H1 (cell line): Measurements from ENCODE around the gene CHN2.

ENCODE experiments used
- CBX8 ChIP-seq: fragments of 300-800, 300-1000 bp; sonication (generic); IDR thresholded peaks from 2 replicates; pipeline ENCODE4 v1.7.1; 2016; ENCODE audit warnings: low read depth, low read length, borderline replicate concordance
- RAD21 ChIP-seq, 2 experiments: IDR thresholded peaks in 1 of 2; conservative IDR thresholded peaks in 1 of 2; 2 replicates each; pipeline ENCODE4 v1.6.1; 2011; ENCODE audit warnings: low read depth in 2 of 2, low read length in 2 of 2, improper control_type of control experiment in 1 of 2, inconsistent platforms in 1 of 2, mild to moderate bottlenecking in 1 of 2, moderate library complexity in 1 of 2
- RBBP5 ChIP-seq: IDR thresholded peaks from 2 replicates; pipeline ENCODE4 v1.7.1; 2012; ENCODE audit warnings: low read depth, mild to moderate bottlenecking, inconsistent platforms, low read length, moderate library complexity, borderline replicate concordance
- RNF2 ChIP-seq: fragments of 200-900, 300-1000 bp; sonication (generic); IDR thresholded peaks from 2 replicates; pipeline ENCODE4 v1.7.1; 2016; ENCODE audit warnings: borderline replicate concordance, low read depth, mild to moderate bottlenecking, antibody characterized with exemption, low read length; ENCODE audit not compliant: poor library complexity, severe bottlenecking; ENCODE audit errors: missing control alignments
- RXRA ChIP-seq: IDR thresholded peaks from 2 replicates; pipeline ENCODE4 v1.6.1; 2011; ENCODE audit warnings: low read depth, mild to moderate bottlenecking, low read length, moderate library complexity; ENCODE audit not compliant: insufficient read depth
- TBP ChIP-seq: IDR thresholded peaks from 2 replicates; pipeline ENCODE4 v1.6.1; 2011; ENCODE audit warnings: low read depth, low read length, improper control_type of control experiment
- TF ChIP-seq, protein P1 (sequence below), 3 experiments: IDR thresholded peaks; 1 replicate in 2 of 3; 2 replicates in 1 of 3; pipeline versions ENCODE4 v1.5.1 to v1.6.1; 2011; ENCODE audit warnings: low read length in 3 of 3, mild to moderate bottlenecking in 3 of 3, inconsistent platforms in 2 of 3, low read depth in 1 of 3, moderate library complexity in 1 of 3; ENCODE audit not compliant: insufficient read depth in 1 of 3; ENCODE audit errors: control extremely low read depth in 1 of 3
- TF ChIP-seq, protein P2 (sequence below): IDR thresholded peaks from 2 replicates; pipeline ENCODE4 v1.6.1; 2011; ENCODE audit warnings: low read length, improper control_type of control experiment

DNA sequence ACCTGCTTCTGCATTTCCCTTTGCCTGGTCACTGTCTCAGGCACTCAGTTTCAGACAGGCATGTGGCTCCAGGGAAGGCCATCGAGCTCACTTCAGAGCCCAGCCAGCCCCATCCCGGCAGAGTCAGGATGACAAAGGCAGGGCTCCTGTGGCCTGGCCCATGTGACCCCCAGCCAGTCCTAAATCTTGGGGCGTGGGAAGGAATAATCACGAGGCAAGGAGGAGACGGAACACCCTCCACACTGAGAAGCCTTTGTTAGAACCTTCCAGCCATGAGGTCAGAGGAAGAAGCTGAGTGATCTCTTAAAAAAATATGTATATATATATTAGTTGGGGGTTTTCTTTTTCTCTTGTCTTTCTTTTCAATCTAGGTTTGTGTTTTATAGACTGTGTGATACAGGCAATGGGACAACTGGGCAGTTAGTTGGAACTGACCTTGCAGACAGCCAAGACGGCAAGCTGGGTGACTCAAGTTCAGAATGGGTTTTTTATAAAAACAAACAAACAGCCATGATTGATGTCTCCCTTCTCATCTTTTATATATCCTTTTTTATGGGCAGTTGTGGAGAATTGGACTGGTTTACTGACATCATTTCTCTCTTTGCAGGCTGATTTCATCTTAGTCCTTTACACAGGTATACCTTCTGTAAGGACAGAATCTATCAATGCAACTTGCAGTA, 60.8 kb downstream of the CHN2 start:
- TF ChIP-seq, protein P1, sequence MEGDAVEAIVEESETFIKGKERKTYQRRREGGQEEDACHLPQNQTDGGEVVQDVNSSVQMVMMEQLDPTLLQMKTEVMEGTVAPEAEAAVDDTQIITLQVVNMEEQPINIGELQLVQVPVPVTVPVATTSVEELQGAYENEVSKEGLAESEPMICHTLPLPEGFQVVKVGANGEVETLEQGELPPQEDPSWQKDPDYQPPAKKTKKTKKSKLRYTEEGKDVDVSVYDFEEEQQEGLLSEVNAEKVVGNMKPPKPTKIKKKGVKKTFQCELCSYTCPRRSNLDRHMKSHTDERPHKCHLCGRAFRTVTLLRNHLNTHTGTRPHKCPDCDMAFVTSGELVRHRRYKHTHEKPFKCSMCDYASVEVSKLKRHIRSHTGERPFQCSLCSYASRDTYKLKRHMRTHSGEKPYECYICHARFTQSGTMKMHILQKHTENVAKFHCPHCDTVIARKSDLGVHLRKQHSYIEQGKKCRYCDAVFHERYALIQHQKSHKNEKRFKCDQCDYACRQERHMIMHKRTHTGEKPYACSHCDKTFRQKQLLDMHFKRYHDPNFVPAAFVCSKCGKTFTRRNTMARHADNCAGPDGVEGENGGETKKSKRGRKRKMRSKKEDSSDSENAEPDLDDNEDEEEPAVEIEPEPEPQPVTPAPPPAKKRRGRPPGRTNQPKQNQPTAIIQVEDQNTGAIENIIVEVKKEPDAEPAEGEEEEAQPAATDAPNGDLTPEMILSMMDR (IDR thresholded peaks at IDR 0.05; ENCODE audit: control extremely low read depth in 1 of 3, insufficient read depth in 1 of 3, low read depth in 1 of 3, low read length in 3 of 3), result no peak
- TF ChIP-seq, protein P2, sequence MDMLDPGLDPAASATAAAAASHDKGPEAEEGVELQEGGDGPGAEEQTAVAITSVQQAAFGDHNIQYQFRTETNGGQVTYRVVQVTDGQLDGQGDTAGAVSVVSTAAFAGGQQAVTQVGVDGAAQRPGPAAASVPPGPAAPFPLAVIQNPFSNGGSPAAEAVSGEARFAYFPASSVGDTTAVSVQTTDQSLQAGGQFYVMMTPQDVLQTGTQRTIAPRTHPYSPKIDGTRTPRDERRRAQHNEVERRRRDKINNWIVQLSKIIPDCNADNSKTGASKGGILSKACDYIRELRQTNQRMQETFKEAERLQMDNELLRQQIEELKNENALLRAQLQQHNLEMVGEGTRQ, result no peak
- TF ChIP-seq RXRA, result no peak
- TF ChIP-seq RNF2, result no peak
- no peak for TF ChIP-seq RBBP5
- TF ChIP-seq RAD21 (IDR thresholded peaks at IDR 0.05 in 1 of 2, conservative IDR thresholded peaks at IDR 0.05 in 1 of 2; ENCODE audit: low read depth in 2 of 2, low read length in 2 of 2), result no peak
- TF ChIP-seq CBX8, result no peak
- no peak for TF ChIP-seq TBP
